Ramos (cell line): ENCODE measurements around the gene LGALS7.
"Not testable (repeated sequence)": the region's sequence is repeated elsewhere in the genome, so short reads cannot be mapped to it uniquely, and the experiment has no call there.

Experiments
- in situ Hi-C: fragments of 300-500 bp; cut with MboI; formaldehyde crosslinking; loops from one replicate; pipeline ENCODE4 v1.14.3; 2022; ENCODE audit warnings: low sequenced_read_pairs; ENCODE audit not compliant: unreplicated experiment

Gene LGALS7

DNA sequence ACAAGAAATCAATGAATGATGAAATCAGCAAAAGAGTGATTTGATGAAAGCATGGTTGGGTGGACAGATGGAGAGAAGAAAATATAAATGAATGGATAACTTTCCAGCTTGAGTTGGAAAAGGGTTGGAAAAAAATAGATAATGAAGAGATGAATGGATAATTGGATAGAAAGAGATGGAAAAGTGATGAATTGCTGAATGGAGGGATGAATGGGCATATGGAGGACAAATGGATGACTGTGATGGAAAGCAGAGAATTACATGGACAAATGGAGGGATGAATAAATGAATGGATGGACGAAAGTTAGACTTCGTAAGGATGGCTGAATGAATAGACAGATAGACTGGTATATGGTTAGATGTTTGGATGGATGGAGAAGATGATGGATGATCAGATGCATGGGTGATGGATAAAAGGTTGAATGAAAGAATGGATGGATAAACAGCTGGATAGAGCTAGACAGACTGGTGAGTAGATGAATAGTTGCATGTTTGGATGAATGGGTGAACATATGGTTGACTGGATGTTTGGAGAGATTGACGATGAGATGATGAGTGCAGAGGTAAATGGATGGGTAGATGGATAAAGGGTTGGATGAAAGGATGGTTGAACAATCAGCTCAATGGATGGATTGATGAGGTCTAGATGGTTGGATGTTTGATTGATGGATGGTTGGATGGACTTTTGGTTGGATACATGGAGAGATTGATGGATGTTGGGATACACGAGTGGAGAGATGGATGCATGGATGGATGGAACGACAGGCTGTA lies 27.4 kb upstream of the LGALS7 start:
- in situ Hi-C loops: no loop called here

DNA sequence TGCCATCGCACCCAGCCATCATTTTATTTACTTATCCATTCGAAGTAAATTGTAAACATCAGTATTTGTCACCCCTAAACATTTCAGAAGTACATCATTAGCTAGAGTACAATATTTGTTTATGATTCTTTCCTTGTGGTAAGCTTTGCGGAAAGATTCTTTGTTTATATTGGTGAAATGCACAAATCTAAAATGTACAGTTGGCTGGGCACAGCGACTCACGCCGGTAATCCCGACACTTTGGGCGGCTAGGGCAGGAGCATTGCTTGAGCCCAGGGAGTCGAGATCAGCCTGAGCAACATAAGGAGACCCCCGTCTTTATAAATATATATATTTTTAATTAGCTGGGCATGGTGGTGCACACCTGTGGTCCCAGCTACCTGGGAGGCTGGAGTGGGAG lies 25.8 kb upstream of the LGALS7 start:
- in situ Hi-C loops: no loop called here

DNA sequence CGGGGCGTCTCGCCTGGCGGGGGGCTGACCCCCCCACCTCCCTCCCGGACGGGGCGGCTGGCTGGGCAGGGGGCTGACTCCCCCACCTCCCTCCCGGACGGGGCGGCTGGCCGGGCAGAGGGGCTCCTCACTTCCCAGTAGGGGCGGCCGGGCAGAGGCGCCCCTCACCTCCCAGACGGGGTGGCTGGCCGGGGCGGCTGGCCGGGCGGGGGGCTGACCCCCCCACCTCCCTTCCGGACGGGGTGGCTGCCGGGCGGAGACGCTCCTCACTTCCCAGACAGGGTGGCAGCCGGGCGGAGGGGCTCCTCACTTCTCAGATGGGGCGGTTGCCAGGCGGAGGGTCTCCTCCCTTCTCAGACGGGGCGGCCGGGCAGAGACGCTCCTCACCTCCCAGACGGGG lies 24.5 kb upstream of the LGALS7 start:
- in situ Hi-C loops: not testable (repeated sequence)

DNA sequence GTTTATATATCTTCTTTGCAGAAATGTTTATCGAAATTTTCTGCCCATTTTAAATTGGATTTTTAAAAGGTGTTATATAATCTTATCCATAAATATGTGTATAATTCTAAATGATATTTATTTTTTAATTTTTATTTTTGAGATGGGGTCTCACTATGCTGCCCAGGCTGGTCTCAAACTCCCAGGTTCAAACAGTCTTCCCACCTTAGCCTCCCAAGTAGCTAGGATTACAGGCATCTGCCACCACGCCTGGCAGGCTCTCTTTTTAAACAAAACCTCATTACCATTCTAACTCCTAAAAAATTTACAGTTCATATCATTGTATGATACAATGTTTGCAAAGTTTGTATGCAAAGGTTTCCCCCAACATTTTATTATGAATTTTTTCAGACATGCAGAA lies 22.8 kb upstream of the LGALS7 start:
- in situ Hi-C loops: no loop called here

DNA sequence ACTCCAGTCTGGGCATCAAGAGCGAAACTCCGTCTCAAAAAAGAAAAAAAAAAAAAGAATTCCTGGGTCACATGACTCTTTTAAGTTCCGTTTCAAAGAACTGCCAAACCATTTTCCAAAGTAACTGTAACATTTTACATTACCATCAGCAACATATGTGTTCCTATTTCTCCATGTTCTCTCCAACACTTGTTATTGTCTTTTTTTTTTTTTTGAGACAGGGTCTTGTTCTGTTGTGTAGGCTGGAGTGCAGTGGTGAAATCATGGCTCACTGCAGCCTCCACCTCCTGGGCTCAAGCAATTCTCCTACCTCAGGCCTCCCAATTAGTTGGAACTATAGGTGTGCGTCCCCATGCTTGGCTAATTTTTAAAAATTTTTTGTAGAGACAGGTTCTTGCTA lies 22.2 kb upstream of the LGALS7 start:
- in situ Hi-C loops: no loop called here

DNA sequence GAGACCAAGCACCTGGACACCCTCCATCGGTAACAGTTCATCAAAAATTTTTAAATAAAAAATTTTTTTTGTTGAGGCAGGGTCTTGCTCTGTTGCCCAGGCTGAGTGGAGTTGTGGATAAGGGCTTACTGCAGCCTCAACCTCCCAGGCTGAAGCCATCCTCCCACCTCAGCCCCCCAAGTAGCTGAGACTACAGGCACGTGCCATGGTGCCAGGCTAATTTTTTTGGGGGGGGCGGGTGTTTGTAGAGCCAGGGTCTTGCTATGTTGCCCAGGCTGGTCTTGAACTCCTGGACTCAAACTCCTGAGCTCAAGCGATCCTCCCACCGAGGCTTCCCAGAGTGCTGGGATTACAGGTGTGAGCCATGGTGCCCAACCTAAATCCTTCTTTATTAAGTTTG lies 20.4 kb upstream of the LGALS7 start:
- in situ Hi-C loops: no loop called here

DNA sequence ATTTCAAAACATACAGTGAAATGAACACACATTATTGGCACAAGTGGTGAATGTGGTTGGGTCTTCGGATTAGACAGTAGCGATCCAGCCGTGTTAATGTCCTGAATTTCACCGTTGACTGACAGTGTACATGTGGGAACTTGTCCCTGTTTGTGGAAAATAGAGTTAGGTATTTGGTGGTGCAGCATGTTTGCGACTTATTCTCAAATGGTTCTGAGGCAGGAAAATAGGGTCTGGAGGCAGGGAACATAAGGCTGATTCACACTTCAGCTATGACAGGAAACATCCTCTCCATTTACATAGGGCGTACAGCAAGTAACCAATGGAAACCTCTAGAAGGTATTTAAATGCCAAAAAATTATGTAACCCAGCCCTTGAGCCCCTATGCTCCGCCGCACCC lies 19.9 kb upstream of the LGALS7 start:
- in situ Hi-C loops: no loop called here

DNA sequence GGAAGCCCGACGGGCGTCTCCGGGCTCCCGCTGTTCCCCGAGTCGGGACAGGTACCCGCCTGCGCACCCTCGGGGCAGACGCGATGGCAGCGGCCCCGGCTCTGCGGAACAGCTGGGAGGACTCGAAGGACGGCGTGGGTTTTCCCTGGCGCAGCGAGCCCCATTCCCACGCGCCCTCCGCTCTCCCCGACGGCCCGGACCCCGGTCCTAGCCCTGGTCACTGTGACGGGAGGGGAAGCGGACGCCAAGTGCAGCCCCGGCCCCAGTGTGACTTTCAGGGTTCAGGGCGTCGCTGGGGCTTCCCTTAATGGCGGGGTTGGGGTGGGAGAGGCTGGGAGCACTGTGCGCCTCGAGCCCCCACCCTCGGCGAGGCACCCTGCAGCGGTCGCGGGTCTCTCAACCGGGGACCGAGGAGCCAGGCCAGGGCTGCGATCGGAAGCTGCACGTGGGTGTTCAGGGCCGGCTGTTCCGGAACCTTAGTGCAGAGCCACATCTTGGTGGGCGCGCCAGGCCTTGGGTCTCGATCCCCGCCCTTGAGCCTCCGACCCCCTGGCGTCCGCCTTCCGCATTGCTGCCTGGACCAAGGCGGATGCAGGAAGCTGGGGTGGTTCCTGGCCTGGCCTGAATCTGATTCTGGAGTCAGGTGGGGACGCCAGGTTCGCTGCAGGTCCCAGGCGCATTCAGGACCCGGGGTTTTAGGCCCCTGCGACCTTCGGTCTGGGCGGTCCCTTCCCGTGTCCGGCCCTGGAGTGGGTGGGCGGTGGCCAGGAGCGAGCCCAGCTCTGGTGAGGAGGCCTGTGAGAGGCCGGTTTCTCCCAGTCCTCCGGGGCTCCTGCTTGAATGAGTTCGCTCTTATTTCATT lies 19.2 kb upstream of the LGALS7 start:
- in situ Hi-C loops: no loop called here

DNA sequence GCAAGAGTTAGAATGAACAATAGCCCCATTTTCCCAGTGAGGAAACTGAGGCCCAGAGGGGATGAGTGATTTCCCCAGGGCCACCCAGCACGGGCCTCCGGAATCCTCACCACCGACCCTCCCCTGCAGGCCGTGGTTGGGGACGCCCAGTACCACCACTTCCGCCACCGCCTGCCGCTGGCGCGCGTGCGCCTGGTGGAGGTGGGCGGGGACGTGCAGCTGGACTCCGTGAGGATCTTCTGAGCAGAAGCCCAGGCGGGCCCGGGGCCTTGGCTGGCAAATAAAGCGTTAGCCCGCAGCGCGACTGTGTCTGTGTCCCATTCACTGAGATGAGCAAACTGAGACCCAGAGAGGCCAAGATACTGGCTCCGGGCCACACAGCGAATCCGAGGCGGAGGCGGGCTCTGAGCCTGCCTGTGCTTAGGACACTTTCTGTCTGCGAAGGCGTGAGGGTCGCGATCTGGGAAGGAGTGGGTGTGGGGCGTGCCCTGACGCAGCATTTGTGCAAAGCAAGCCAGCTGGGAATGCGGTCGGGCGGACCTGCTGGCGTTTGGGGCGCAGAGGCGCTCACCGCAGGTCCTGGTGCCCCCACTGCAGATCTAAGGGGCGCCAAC lies 18.2 kb upstream of the LGALS7 start:
- in situ Hi-C loops: not testable (repeated sequence)

DNA sequence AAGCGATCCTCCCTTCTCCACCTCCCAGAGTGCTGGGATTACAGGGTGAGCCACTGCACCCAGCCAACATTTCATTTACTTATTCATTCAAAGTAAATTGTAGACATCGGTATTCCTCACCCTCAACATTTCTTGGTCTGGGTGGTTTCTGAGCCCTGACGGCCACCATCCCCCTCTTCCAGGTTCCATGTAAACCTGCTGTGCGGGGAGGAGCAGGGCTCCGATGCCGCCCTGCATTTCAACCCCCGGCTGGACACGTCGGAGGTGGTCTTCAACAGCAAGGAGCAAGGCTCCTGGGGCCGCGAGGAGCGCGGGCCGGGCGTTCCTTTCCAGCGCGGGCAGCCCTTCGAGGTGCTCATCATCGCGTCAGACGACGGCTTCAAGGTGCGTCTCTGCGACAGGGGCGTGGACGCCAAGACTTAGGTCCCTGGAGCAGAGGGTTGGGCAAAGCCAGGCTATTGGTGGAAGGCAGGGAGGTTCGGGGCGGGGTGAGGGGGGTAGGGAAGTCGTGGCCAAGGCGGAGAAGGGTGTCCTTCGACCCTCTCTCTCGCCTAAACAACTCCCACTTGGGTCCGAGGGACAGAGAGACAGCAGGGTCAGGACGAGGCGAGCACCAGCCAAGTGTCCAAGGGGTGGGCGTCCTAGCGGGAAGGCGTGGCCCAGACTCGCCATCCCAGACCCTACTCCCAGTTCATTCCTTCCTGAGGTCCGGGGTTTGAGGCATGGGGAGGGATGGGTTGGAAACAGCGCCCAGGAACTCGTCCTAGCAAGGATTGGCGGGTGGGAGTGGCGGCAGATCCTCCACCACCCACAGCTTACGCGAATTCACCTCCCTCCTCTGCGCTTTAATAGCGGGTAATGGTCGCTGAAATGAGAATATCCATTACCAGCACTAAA lies 17.4 kb upstream of the LGALS7 start:
- in situ Hi-C loops: not testable (repeated sequence)

DNA sequence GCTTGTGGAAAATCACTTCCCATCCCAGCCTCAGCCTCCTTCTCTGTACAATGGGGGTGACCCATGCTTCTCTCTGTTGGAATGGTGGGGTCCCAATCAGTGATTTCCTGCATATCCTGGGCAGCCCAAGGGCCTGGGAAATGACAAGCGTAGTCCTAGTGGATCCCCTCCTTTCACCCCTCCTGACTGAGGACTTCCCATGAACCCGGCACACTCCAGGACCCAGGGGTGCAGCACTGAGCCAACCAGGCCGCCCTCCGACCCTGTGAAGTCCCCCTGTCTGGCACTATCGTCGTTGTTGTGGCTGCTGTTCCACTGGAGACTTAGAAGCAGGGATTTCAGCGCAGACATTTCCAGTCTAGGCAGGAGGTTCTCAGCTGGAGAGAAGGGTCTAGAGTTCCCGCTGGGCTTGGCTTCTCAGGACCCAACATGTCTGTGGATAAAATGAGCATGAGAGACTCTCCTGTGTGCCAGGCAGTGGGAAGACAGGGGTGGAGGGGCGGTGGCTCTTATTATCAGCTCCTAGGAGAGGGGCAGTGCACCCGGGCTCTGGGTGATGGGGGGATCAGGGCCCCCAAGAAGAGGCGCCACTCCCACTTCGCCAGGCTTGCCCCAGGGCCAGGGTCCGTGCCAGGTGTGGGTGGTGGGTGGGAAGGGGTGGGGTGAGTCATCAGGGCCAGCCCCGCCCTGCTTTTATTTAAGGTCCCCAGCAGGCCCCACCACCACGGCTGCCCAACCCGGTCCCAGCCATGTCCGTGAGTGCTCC lies 15.3 kb upstream of the LGALS7 start, which contains the start of gene LGALS7B:
TSS of gene LGALS7B (plus strand) at position 723 of the 766 bp plus-strand sequence. CDS start at position 750, 27 bp downstream.
- in situ Hi-C loops: no loop called here

DNA sequence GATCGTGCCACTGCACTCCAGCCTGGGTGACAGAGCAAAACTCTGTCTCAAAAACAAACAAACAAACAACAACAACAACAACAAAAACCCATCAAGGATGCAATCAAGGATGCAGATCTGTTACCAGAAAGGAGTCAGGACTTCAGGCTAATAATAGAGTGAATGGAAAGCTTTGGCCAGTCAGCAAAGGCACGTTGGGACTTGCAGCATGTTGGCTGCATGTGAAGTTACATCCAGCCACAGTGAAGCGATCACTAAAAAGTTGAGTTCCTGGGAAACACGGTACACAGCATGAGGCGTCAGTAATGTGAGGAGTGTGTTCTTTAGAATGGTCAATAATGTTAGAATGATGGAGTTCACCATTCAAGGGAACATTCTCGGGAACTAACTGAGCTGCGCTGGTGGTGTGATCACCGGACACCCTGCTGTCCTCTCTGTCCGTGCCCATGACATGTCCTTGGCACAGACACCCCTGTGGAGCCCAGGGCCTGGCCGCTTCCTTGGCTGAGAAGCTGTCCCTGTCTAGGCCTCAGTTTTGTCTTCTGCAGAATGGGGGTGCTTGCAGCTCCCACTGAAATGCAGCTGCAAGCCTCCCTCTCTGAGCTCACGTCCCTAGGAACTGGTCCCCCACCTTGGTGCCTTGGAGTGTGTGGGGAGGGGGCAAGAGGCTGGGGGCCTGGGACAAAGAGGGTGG lies 13.4 kb upstream of the LGALS7 start:
- in situ Hi-C loops: no loop called here

DNA sequence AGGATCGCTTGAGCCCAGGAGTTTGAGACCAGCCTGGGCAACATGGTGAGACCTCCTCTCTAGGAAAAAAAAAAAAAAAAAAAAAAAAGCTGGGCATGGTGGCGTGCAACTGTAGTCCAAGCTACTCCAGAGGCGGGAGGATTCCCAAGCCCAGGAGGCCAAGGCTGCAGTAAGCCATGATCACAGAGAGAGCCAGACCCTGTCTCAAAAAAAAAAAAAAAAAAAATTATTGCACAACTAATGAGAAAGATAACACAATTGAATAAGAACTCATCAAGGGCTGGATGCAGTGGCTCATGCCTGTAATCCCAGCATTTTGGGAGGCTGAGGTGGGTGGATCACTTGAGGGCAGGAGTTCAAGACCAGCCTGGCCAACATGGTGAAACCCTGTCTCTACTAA lies 12.7 kb upstream of the LGALS7 start:
- in situ Hi-C loops: not testable (repeated sequence)

DNA sequence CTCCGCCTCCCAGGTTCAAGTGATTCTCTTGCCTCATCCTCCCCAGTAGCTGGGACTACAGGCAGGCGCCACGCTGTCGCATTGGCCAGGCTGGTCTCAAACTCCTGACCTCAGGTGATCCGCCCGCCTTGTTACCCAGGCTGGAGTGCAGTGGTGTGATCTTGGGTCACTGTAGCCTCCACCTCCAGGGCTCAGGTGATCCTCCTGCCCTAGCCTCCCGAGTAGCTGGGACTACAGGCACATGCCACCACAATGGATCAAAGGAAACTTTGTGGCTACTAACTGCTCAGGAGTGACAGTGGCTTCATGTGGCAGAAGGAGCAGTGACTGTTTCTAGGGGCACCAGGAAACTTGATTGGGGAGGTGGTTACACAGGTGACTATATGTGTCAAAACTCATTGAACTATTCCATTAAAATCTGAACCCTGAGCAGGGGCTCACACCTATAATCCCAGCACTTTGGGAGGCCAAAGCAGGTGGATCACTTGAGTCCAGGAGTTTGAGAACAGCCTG lies 11.9 kb upstream of the LGALS7 start:
- in situ Hi-C loops: no loop called here

DNA sequence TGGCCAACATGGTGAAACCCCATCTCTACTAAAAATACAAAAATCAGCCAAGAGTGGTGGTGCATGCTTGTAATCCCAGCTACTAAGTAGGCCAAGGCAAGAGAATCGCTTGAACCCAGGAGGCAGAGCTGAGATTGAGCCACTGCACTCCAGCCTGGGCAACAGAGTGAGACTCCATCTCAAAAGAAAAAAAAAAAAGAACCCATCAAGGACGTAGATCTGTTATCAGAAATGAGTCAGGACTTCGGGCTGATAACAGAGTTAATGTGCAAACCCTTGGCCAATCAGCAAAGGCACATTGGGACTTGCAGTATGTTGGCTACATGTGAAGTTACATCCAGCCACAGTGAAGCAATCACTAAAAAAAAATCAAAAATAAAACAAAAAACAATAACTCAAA lies 10.9 kb upstream of the LGALS7 start:
- in situ Hi-C loops: no loop called here

DNA sequence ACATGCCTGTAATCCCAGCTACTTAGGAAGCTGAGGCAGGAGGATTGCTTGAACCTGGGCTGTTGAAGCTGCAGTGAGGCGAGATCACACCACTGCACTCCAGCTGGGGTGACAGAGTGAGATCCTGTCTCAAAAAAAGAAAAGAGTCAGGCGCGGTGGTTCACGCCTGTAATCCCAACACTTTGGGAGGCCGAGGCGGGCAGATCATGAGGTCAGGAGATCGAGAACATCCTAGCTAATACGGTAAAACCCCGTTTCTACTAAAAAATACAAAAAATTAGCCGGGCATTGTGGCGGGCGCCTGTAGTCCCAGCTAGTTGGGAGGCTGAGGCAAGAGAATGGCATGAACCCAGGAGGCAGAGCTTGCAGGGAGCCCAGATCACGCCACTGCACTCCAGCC lies 8.9 kb upstream of the LGALS7 start:
- in situ Hi-C loops: not testable (repeated sequence)

DNA sequence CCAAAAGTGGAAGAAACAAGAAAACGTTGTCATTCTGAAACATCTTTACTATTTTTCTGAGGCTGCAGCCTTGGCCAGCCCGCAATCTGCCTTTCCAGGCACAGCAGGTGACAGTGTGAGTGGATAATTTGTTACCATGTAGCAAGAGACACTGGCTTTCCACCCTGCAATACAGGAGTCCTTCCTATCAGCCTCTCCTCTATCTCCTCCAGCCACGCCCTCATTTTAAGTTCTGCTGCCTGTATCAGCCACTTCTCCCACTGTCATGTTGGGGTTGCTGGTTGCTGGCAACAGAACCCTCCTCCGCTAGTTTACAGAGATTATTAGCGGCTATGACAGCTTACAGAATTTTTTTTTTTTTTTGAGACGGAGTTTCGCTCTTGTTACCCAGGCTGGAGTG lies 7.7 kb upstream of the LGALS7 start:
- in situ Hi-C loops: no loop called here

DNA sequence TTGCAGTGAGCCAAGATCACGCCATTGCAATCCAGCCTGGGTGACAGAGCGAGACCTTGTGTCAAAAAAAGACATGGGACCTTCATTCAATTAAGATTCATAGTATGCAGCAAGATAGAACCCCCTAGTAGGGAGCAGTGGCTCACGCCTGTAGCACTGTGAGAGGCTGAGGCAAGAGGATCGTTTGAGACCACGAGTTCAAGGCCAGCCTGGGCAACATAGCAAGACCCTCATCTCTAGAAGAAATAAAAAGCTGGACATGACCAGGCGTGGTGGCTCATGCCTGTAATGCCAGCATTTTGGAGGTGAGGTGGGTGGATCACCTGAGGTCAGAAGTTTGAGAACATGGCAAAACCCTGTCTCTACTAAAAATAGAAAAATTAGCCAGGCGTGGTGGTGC lies 7.1 kb upstream of the LGALS7 start:
- in situ Hi-C loops: no loop called here

DNA sequence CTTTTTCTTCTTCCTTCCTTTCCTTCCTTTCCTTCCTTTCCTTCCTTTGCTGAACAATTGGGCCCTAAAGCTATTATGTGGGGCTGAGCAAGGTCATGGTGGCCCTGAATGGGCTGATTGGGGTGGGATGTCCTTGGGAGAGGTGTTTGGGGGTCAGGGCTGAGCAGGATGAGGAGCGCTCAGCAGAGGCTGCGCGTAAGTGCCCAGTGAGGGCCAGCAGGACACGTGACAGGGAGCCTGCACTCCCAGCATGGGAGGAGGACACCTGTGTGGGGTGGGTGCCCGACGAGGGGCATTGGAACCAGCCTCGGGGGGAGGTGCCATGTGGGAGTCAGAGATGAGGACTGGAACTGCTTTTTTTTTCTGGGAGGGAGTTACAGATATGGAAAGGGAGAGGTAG lies 5.4 kb upstream of the LGALS7 start:
- in situ Hi-C loops: no loop called here
